ENCODE results near the gene FHOD3. TPM values are rescaled to one million over a fixed set of nuclear protein-coding genes. Genes with fewer than 3 reads are reported as not detected.

FHOD3 gene
- total and polyA plus RNA-seq, 2 of the 13 experiments (the other 11 are each of a cell fraction or from before 2014, with no cell fraction given) = 0.07 TPM; not detected in 1

- TF ChIP-seq CCDC6 (CRISPR knock-in tag; IDR thresholded peaks at IDR 0.05) (no peak), ZNF597 (CRISPR knock-in tag; IDR thresholded peaks at IDR 0.05) (no peak), JDP2 (CRISPR knock-in tag; IDR thresholded peaks at IDR 0.05; ENCODE audit: borderline replicate concordance) (no peak), RCOR2 (CRISPR knock-in tag; IDR thresholded peaks at IDR 0.05) (no peak), ZNF782 (CRISPR knock-in tag; IDR thresholded peaks at IDR 0.05; ENCODE audit: borderline replicate concordance) (no peak), YEATS2 (CRISPR knock-in tag; IDR thresholded peaks at IDR 0.05; ENCODE audit: borderline replicate concordance) (no peak), ZNF383 (CRISPR knock-in tag; IDR thresholded peaks at IDR 0.05; ENCODE audit: borderline replicate concordance) (no peak), ZNF3 (CRISPR knock-in tag; IDR thresholded peaks at IDR 0.05) (no peak), ZBTB2 (CRISPR knock-in tag; IDR thresholded peaks at IDR 0.05; ENCODE audit: low read depth) (no peak), KDM3A (CRISPR knock-in tag; IDR thresholded peaks at IDR 0.05; ENCODE audit: low read depth) (no peak)
These were observed 332.3 kb downstream of the FHOD3 start (continued) for GRCh38 chr18:36629836-36630235.

GRCh38 chr18:36630917-36631316 is 333.4 kb downstream of the FHOD3 start:
- no peak for FAIRE-seq
- BruUV-seq (replicated peaks) = no TSS peak
- DNase-seq (ENCODE audit: low spot score) = no peak
- in situ Hi-C loops (cut with HindIII; ENCODE audit: extremely low pct_ligation_motif_present, low pct_unique_long_range_greater_than_20kb) (no loop called here), intact Hi-C loops (cut with micrococcal nuclease; ENCODE audit: unreplicated experiment) (no loop called here)
- Histone ChIP-seq H3K27me3 (ENCODE audit: control insufficient read depth in 1 of 2, insufficient read depth in 2 of 2, low read length in 2 of 2) (0 out of 5 replicates have a peak, but pooled peaks cover 0 to 1% of the 10 kb centered on the region in 2 experiments), H4K20me1 (ENCODE audit: insufficient read depth, low read length) (no peaks in the 10 kb centered on the region), H3K9ac (ENCODE audit: insufficient read depth, low read depth, low read length) (no peak overlapping the region), H3K4me3 (replicated peaks in 1 of 3; ENCODE audit: insufficient read depth in 1 of 3, low read depth in 2 of 3, low read length in 3 of 3) (no peak overlapping the region), H2AFZ (ENCODE audit: low read length) (no peak overlapping the region), H3K79me2 (ENCODE audit: insufficient read depth, low read length) (no peaks in the 10 kb centered on the region), H3K27ac (ENCODE audit: extremely low read length, insufficient read depth, low read length) (no peak overlapping the region), H3K4me2 (ENCODE audit: low read depth, low read length) (no peak overlapping the region), H3K36me3 (replicated peaks in 1 of 2; ENCODE audit: control insufficient read depth in 1 of 2, insufficient read depth in 2 of 2, low read length in 2 of 2) (no peaks in the 10 kb centered on the region), H3K9me3 (ENCODE audit: low read length) (no peaks in the 10 kb centered on the region), H3K4me1 (ENCODE audit: insufficient read depth, low read length) (peaks cover 7% of the 10 kb centered on the region; the same call in 1 of the 2 replicates)
- ATAC-seq = no peak
- CTCF ChIA-PET (ENCODE audit: low intra/inter-chr PET ratio, low total read pairs) = no interaction called here
- WGBS (ENCODE audit: low lambda C conversion rate) = 63% methylated on average over 2 of the region's 2 CpGs
- POLR2A ChIA-PET = no interaction called here
- no peak for TF ChIP-seq ZNF740 (CRISPR knock-in tag; IDR thresholded peaks at IDR 0.05)
- TF ChIP-seq KDM1A (CRISPR knock-in tag; IDR thresholded peaks at IDR 0.05) = no peak
- no peak for TF ChIP-seq PHF8 (CRISPR knock-in tag; IDR thresholded peaks at IDR 0.05)
- no peak for TF ChIP-seq ATRX (CRISPR knock-in tag; IDR thresholded peaks at IDR 0.05; ENCODE audit: borderline replicate concordance)
- TF ChIP-seq TBX2 (CRISPR knock-in tag; IDR thresholded peaks at IDR 0.05; ENCODE audit: borderline replicate concordance) = no peak
- no peak for TF ChIP-seq REXO4 (CRISPR knock-in tag; IDR thresholded peaks at IDR 0.05; ENCODE audit: borderline replicate concordance)
- TF ChIP-seq ZBTB33 (CRISPR knock-in tag; IDR thresholded peaks at IDR 0.05) = no peak
- TF ChIP-seq FLYWCH1 (CRISPR knock-in tag; IDR thresholded peaks at IDR 0.05) = no peak
- TF ChIP-seq NFYC (CRISPR knock-in tag; IDR thresholded peaks at IDR 0.05) = no peak
- no peak for TF ChIP-seq SIN3A (IDR thresholded peaks at IDR 0.05; ENCODE audit: borderline replicate concordance, low read depth, low read length)
- no peak for TF ChIP-seq PLRG1 (conservative IDR thresholded peaks at IDR 0.05)

All from HepG2 (cell line).